GM18907 (cell line): ENCODE results near the gene ARMC2.

Experiments
- ATAC-seq: cut with Tn5 transposase; IDR thresholded peaks from one replicate; pipeline ENCODE4 v1.9.1; 2021; ENCODE audit warnings: mild to moderate bottlenecking, moderate library complexity; ENCODE audit not compliant: unreplicated experiment

The ARMC2 gene

GRCh38 chr6:109010705-109011102 is 162.5 kb downstream of the ARMC2 start:
- ATAC-seq, result no peak

- ATAC-seq, result no peak
Measured at GRCh38 chr6:109013656-109014305, 165.6 kb downstream of the ARMC2 start.

GRCh38 chr6:109014606-109015005 is 166.4 kb downstream of the ARMC2 start:
- no peak for ATAC-seq

- ATAC-seq, result no peak
Measured at GRCh38 chr6:109015176-109015575, 167.0 kb downstream of the ARMC2 start.

- ATAC-seq, result no peak
Measured at GRCh38 chr6:109019911-109020310, 171.7 kb downstream of the ARMC2 start.

GRCh38 chr6:109021870-109022269 is 173.6 kb downstream of the ARMC2 start:
- no peak for ATAC-seq

- no peak for ATAC-seq
Measured at GRCh38 chr6:109023356-109023925, 175.2 kb downstream of the ARMC2 start.
